ENCODE results near the gene MALRD1. TPM values are rescaled to one million over a fixed set of nuclear protein-coding genes. Genes with fewer than 3 reads are reported as not detected.

MALRD1 gene
- total RNA-seq, 1 experiment from 2014 or later: 0.50 TPM

- TF ChIP-seq EMX1 (CRISPR knock-in tag; IDR thresholded peaks at IDR 0.05) (no peak), TP53 (CRISPR knock-in tag; IDR thresholded peaks at IDR 0.05) (no peak)
Measured at GRCh38 chr10:19154375-19154774, 105.8 kb downstream of the MALRD1 start (continued).

GRCh38 chr10:19158358-19158757 is 109.8 kb downstream of the MALRD1 start:
- ChIA-PET POLR2A (no interaction called here), CTCF (interaction anchor here (1.4 kb wide), 1 partner anchor 10 kb away, joined by 7 read pairs; no protein-coding TSS in a partner anchor)
- ATAC-seq: no peak
- Mint-ChIP-seq H3K4me3 (no peak overlapping the region), H3K9me3 (no peaks in the 10 kb centered on the region), H3K27ac (no peak overlapping the region), H3K36me3 (no peaks in the 10 kb centered on the region), H3K4me1 (no peaks in the 10 kb centered on the region), H3K27me3 (ENCODE audit: low read depth) (no peaks in the 10 kb centered on the region)
- TF ChIP-seq HMGXB4 (CRISPR knock-in tag; IDR thresholded peaks at IDR 0.05) (no peak), MLX (CRISPR knock-in tag; IDR thresholded peaks at IDR 0.05) (no peak), ESRRA (CRISPR knock-in tag; IDR thresholded peaks at IDR 0.05; ENCODE audit: borderline replicate concordance) (no peak), ZNF317 (CRISPR knock-in tag; IDR thresholded peaks at IDR 0.05; ENCODE audit: borderline replicate concordance, low read depth) (no peak), E2F1 (CRISPR knock-in tag; IDR thresholded peaks at IDR 0.05) (no peak), ZBTB43 (CRISPR knock-in tag; IDR thresholded peaks at IDR 0.05) (no peak), GABPB1 (CRISPR knock-in tag; IDR thresholded peaks at IDR 0.05) (no peak), NFATC4 (CRISPR knock-in tag; IDR thresholded peaks at IDR 0.05) (no peak), ERG (CRISPR knock-in tag; IDR thresholded peaks at IDR 0.05) (no peak)
- DNase-seq (ENCODE audit: low spot score): no peak

GRCh38 chr10:19158870-19159269 is 110.3 kb downstream of the MALRD1 start:
- Mint-ChIP-seq H3K4me3 (no peak overlapping the region), H3K27ac (no peak overlapping the region), H3K4me1 (no peaks in the 10 kb centered on the region), H3K36me3 (no peaks in the 10 kb centered on the region), H3K27me3 (ENCODE audit: low read depth) (no peaks in the 10 kb centered on the region), H3K9me3 (no peaks in the 10 kb centered on the region)
- CTCF ChIA-PET: no interaction called here
- DNase-seq (ENCODE audit: low spot score): no peak
- POLR2A ChIA-PET: no interaction called here
- no peak for ATAC-seq
- TF ChIP-seq HMGXB4 (CRISPR knock-in tag; IDR thresholded peaks at IDR 0.05) (no peak), IRF2 (CRISPR knock-in tag; IDR thresholded peaks at IDR 0.05; ENCODE audit: borderline replicate concordance, low read depth) (no peak), E2F4 (CRISPR knock-in tag; IDR thresholded peaks at IDR 0.05; ENCODE audit: borderline replicate concordance, low read depth) (no peak), GRHL2 (CRISPR knock-in tag; IDR thresholded peaks at IDR 0.05; ENCODE audit: insufficient replicate concordance, severe bottlenecking) (no peak), STAT6 (CRISPR knock-in tag; conservative IDR thresholded peaks at IDR 0.05; ENCODE audit: low read depth) (no peak), ZNF671 (CRISPR knock-in tag; IDR thresholded peaks at IDR 0.05) (no peak), ZNF232 (CRISPR knock-in tag; IDR thresholded peaks at IDR 0.05) (no peak)
